A549 treated with AZD9567 at 1 μM for 4 hours (cell line): Measurements from ENCODE around the gene RNGTT. TPM values are rescaled to one million over a fixed set of nuclear protein-coding genes. Genes with fewer than 3 reads are reported as not detected.

Experiments
- total RNA-seq: library from RNA; stranded (reverse); fragments of 200-300 nt; extraction: Qiagen RNA extraction; gene quantifications from 5 replicates; pipeline ENCODE4 v1.2.3, GENCODE V29; 2022; ENCODE audit not compliant: insufficient read depth

Gene RNGTT
- 7.0 to 10.8 TPM (median 9.3 TPM) in 5 replicates for total RNA-seq

DNA sequence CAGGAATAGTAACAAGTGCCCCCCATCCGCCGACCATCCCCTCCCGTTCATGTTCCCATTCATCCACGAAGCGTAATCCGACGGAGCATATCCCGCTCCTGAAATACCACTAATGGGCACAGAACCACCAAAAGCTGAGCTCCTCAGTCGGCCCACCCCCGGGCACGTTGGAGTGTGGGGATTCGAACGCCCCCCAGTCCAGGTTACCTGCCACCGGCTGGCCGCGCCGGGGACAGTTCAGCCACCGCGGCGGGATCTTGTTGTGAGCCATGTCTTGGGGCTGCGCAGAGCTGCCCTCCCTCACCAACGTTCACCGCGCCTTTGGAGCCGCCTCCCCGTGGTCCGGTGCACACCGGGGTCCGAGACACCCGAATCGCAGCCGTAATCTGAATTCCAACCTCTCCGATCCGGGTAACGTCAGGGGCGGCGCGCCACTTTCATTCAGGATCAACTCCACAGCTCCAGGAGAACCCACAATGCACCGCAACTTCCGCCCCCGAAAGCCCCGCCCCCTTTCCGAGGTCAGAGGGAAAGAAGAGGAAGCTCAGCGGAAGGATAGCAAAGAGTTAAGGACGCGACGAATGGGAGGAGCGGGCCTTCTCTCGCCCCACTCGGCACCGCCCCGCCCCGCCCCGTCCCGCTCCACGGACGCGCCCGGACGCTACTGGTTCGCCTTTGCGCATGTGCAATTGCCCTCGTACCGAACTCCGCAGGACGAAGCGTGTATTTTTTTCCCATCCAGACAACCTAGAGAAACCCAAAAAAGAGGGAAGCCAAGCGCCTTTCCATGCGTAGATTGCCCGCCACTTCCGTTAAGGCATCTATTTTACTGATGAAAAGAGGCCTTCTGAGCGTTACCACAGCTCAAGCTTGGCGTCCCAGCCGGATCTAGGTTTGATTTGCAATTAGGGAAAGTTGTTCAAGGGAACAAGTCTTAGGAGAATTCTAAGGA lies at the start of gene RNGTT:
RNGTT (minus strand) TSS at position 480 of the 952 bp plus-strand sequence; CDS start at position 271, 209 bp downstream.

Other genes starting within 250 kb of the RNGTT start
- 20.6 to 33.4 TPM (median 30.8 TPM) in 5 replicates for gene PNRC1, start 117.1 kb upstream of the RNGTT start, total RNA-seq
- 0.84 to 1.4 TPM (median 1.3 TPM) in 4 of 5 replicates, not detected in the other for gene SRSF12, start 154.5 kb upstream of the RNGTT start, total RNA-seq
- 8.8 to 17.0 TPM (median 14.5 TPM) in 5 replicates for gene PM20D2, start 182.4 kb upstream of the RNGTT start, total RNA-seq